GM18907 (cell line): ENCODE measurements around the gene HIVEP1.

Experiments used
- ATAC-seq: cut with Tn5 transposase; IDR thresholded peaks from one replicate; pipeline ENCODE4 v1.9.1; 2021; ENCODE audit warnings: mild to moderate bottlenecking, moderate library complexity; ENCODE audit not compliant: unreplicated experiment

The HIVEP1 gene

DNA sequence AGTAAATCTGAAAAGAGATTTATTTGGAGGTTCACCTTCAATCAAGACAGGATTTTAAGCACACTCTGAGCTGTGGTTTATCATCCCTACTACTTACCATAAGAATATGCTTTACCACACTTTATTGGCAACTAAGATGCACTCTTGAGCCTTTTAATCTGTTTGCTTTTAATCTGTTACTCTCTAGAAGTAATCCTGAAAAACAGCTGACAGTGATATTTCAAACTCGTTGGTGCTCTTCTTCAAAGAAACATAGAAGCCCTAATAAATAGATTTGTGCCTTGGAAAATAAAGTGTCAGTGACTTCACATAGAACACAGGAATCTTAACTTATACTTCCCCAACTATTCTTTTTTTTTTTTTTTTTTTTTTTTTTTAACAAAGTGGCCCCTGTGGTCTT lies 102.9 kb downstream of the HIVEP1 start:
- no peak for ATAC-seq

DNA sequence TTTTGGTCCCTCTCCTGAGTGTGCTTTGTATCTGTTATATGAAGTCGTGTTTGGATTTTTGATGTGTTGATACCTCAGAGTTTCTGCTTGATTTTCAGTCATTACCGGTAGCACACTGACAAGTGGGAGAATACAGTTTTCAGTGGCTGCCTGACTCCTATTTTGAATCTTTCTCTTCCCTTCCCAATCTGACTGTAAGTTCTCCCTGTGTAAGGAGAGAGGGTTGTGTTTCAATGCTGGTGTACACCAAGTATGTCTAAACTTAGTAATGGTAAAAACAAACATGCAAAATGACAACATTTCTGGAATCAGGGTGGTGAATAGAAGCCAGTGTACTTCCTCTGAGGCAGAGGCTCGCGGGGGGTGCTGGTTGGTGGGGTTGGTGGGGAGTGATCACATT lies 103.4 kb downstream of the HIVEP1 start:
- no peak for ATAC-seq

DNA sequence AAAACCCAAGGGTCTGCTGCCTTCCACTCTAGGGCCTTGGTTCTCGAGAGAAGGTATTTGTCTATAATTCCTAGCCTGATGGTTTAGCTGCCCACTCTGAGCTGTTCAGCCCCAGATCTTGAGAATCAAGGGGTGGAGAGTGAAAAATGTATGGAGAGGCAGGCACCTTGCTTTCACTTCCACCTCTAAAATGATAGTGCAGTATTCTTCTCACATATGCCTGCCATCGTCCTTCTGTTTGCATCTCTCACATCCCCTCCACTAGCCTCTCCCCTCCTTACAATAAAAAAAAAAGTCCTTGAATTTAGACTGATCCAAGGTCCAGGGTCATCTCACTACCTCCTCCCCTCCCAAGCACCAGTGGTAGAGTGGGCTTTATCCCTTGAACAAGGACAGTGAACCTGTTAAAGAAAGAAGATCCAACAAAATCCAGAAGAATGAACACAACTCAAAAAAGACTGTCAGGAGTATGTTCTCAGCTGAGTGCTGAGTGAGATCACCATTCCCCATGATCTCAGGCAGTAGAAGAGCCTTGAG lies 104.2 kb downstream of the HIVEP1 start:
- no peak for ATAC-seq

DNA sequence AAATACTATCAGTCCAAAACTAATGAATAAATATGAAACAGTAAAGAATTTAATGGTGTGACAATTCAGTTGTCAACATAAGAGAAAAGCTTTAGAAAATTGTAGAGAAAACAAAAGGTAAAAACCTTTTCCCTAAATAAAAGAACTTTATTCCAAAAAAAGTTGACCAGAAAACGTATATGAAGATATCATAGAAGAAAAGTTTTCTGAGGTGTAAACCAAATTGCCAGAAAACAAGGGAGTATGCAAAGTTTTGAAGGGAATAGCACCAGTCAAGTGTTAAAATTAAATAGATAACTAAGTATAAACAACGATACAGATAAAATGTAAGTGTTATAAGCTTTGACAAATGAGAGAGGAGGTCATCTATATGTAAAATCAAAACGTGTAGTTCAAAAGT lies 104.9 kb downstream of the HIVEP1 start:
- ATAC-seq: no peak

DNA sequence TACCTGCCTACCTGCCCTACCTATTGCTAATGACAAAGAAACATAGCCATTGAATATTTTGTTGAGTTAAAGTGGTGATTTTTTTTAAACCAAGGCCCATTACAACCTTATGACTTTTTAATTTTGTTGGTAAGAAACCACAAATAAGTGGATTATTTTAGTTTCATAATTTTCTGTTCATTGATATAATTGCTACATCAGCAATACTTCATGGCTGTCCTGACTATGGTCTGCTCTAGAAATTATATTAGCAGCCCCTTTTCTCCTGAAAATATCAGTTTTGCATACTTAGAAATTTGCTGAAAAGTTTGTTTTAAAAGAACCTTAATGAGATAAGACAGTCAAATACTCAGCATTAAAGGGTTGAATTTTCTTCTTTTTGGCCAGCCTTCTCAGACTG lies 106.5 kb downstream of the HIVEP1 start:
- ATAC-seq: no peak

DNA sequence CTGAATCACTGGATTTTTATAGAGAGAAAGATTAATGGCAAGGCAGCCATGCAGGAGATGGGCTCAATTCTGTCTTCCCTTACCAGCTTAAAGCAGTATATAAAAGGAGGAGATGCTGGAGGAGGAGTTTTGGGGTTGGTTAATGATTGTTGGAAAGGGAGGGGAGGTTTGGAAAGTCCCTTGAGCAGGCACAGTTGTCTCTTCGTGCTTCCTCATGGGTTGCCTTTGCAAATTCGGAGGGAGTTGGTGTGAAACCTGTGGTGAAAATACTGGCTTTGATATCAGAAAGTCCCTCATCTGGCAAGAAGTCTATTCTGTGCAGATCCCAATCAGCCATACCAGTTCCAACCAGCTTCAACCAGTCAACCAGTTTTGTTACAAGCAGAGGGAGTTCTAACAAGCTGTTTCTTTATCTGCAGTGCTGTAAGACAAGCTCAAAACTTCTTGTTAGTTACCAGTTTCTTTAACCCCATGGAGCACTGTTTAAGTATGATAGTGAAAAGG lies 107.0 kb downstream of the HIVEP1 start:
- peak; percentile 86 for ATAC-seq

DNA sequence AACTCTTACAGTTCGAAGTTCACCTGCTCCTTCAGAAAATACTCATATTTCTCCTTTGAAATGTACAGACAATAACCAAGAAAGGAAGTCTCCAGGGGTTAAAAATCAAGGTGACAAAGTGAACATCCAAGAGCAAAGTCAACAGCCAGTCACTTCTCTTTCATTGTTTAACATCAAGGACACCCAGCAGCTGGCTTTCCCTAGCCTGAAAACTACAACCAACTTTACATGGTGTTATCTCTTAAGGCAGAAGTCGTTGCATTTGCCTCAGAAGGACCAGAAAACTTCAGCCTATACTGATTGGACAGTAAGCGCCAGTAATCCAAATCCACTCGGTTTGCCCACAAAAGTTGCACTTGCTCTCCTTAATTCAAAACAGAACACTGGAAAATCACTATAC lies 113.3 kb downstream of the HIVEP1 start:
- no peak for ATAC-seq

DNA sequence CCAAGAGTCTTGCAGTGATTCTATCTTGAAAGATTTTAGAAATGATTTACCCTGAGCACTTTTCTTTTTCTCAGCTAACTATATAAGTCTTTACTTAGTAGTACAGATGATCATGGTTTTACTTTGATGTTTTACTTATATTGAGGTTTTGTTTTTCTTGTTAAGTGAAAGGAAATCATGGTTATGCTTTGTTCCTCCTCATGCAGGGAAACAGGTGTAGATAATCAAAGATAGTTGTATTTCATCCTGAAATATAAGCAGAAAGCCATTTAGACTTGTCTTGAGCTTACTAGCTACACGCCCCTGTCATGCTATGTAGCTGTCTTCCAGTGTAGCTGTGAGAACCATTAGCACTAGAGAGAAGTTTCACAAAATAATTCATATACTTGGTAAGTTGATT lies 113.9 kb downstream of the HIVEP1 start:
- ATAC-seq: no peak

DNA sequence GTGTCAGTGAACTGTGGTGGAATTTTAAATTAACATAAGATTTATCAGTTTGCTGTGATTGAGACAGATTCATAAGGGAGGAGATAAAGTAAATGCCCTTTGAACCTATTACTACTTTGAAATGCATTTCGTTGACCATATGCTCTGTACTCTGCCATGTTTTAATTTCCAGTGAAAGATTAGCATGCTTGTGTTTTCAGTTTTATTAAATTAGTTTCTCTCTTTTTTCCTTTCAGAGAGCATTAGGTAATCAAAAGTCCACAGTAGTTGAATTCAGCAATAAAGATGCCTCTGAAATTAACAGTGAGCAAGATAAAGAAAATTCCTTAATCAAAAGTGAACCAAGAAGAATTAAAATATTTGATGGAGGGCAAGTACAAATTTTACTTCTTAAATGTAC lies 117.4 kb downstream of the HIVEP1 start:
- ATAC-seq: no peak

DNA sequence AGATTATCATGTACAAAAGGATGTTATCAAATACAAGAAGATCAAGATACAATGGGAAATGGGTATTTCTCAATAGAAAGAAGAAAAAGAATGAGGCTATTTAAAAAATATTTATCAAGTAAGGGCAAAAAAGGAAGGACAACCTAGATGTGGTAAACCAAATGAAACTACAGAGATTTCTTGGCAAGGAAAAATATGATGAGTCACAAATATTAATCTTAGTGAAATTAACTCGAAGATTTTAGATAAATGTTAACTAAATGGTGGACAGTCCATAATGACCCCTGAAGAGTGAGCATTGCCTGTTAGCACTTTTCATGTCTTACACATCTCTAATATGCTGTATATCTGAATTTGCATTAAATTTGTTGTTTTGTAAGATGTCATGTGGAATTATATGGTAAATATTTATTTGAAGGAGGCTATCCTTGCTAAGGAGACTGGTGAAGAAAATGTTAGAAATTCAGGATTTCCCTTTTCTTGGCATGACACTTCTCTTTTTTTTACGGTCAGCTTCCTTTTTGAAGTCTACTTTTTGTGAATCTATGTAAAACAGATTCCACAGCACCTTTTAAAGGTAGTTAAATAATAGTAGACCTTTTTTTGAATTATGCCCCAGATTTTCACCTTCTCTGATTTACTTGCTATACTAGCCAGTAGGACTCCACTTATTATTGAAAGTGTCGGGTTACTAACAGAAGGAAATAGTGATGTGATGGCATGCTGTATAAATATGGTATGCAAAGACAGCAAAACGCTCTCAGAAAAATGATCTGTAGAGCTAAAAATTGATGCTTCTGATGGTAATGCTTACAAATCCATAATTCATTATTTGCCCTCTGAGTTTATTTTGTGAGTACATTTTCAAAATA lies 120.5 kb downstream of the HIVEP1 start:
- ATAC-seq: no peak

DNA sequence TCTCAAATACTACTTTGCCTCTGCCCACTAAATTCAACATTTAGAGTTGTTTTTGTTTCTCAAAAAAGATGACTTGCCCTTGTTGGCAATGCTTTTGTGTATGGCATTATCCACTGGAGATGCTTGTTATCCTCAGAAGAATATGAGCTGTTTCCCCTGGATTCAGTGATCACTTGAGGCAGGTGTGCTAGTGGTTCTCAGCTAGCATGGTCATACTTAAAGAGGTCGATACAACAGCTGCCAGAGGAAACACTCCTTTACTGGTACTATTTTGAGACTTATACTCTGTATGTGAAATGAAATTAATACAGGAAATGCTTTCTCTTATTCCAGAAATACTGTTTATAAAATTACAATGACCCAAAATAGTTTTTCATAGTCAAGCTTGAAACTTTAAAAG lies 122.5 kb downstream of the HIVEP1 start:
- ATAC-seq: no peak

DNA sequence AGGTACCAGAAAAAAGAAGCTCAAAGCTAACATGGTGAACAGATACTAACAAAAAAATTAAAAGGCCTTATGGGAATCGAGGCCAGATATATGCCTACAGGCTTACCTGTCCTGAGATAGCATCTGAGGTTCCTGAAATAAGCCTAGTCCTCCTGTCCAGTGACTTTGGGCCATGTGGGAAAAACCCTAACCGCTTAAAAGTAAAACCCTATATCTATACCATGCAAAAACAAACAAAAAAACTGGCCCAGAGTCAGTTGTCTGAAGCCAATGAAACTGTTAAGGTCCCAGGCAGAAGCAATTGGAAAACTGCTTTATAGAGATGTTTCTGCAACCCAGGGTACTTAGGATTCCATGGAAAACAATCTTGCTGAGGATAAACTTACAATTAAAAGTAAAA lies 122.9 kb downstream of the HIVEP1 start:
- no peak for ATAC-seq

DNA sequence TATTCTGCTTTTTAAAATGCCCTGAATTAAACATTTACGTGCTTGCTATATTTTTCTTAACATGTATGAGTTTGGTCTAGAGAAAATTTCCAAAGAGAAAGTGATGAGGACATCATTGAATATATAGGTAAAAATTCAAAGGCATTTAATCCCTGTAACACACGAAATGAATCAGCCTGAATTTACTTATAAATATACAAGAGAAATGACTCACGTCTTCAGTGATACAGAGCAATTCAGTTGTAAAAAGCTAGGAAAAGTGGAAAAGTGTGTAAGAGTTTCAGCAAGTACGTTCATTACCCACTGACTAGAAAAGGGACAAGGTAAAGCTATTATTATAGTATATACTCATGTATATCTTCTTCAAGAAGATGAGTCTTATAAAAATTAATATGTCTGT lies 124.8 kb downstream of the HIVEP1 start:
- ATAC-seq: no peak

DNA sequence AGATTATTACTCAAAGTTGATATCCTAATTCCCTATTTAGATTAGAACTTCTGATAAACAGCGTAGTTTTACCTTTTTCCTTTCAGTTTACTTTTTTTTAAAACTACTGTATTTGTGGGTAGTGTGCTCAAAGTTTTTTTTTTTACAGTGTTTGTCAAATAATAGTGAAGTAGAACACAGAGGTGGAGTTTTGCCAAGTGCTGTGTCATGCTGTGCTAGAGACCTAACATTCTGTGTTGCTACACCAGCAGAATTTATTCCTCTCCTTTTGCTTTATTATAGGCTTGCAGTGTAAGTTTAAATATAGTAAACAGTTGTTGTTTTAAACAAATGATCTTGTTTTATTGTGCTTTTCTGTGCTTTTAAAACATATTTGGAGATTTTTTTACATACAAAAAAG lies 125.4 kb downstream of the HIVEP1 start:
- ATAC-seq: no peak

DNA sequence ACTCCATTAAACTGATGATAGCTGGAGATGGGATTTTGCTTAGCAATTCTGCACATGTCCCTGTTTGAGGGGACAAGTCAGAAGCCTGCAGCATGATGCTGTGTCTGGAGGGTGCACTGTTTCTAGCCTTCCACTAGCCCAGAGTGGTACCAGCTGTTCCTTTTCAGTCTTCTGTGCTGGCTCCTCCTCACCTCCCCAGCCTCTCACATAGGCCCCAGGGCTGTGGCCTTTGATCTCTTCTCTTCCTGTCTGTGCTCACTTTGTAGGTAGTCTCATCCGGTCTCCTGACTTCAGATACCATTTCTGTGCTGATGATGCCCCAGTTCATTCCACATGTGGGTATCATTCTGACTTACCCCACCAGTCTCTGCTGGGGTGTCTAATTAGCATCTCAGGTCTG lies 126.3 kb downstream of the HIVEP1 start:
- no peak for ATAC-seq

DNA sequence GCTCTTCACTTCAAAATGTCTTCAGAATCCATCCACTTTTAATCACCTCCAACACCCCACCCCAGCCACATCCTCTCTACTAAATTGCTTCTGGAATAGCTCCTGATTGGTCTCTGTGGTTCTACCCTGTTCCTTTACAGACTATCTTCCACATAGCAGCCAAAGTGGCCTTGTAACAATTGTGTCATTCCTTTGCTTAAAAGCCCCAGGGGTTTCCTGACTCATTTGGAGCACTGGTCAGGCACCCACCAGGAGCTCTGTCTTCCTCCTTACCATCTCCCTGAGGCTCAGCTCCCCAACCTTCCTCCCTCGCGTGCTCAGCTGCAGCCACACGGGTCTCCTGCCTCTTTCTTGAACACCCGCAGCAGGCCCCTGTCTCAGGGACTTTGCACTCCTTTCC lies 126.8 kb downstream of the HIVEP1 start:
- ATAC-seq: no peak

DNA sequence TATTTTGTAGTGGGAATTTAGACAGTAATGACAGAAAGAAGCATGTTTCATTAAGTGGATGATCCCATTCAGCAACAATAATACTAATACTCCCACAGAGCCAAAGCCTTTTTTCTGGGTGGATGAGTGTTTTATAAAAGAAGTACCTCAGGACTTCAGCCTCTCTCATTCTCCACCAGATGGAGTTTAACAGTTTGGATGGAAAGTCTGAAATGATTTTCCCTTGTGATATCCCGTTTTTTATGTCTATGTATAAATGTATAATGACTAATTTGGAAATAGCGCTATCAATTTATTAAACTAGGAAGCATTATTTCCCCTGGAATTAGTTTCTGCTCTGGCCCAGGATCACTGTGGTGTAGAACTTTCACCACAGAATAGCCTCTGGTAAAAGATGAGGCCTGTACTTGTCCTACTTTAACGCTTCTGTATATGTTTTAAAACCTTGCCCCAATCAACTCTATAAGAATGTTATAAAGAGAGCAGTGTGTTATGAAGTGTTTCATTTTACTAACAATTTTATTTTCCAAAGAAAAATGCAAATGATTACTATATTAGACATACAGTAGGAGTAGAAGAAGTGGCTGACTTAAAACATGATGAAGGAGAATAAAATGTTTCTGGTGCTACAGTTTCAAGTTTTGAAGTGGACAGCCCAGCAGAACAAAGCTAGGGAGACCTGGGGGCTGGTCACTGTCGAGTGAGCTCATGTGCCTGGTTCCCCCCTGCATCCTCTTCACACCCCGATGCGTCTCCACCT lies 135.6 kb downstream of the HIVEP1 start:
- ATAC-seq: no peak

DNA sequence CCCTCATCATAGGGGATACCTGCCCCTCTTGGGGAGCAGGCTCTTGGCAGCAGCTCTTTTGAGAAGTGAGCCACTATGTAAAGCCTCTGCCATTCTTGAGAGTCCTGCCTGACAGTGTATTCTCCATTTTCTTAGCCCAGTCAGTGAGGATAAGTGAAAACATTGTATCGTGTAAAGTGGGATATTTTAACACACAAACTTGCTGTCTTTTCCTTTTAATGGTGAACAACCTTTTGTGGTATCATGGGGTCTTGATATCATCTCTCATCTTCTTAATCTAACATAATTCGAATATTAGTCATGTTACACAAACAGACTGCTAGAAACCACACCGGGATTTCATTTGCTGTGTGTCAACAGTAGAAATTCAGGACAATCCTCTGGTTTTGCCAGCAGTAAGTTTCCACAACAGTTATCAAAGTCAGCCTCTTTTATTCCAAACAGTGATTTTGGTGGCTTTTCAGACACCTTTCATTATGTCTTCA lies 136.2 kb downstream of the HIVEP1 start:
- ATAC-seq: no peak

DNA sequence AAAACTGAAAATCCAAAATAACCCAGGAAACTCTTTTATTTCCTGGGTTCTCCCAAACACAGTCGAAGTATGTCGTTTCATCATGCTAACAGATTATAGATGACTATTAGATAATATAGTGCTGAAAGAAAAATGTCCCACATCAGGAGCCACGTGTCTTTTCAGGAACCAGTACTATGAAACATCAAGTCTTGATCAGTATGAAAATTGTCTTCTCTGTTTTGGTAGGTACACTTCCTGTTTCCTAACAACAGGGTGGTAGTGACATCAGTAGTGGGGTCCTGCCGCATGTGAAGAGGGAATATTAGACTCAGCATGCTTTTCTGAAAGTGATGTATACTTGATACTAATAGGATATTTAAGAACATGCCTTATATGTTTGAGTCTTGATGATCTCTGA lies 136.7 kb downstream of the HIVEP1 start:
- ATAC-seq: no peak

DNA sequence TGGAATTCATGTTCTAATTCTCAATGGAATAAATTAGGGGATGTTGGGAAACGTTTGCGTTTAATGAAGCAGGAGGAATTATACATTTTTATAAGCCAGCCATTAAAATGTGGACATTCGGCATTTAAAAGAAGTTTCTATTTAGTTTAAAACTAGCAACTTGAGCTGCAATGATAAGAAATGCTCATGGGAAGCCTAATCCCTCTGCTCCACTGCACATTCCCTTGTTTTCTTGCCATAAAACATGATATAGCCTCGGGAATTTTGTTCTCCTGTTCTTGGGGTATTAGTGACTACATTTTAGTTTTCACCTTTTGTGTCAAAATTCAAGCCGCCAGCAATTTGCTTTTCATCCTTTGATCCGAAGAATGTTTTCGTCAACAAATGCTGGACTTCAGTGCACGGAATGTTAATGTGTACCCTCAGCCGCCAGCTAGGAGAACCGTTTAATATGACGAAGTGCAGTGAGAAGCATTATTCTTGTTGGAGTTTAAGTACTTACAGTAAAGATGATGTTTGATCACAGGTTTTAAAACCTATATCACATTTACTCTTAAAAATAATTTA lies 137.9 kb downstream of the HIVEP1 start:
- ATAC-seq: no peak

DNA sequence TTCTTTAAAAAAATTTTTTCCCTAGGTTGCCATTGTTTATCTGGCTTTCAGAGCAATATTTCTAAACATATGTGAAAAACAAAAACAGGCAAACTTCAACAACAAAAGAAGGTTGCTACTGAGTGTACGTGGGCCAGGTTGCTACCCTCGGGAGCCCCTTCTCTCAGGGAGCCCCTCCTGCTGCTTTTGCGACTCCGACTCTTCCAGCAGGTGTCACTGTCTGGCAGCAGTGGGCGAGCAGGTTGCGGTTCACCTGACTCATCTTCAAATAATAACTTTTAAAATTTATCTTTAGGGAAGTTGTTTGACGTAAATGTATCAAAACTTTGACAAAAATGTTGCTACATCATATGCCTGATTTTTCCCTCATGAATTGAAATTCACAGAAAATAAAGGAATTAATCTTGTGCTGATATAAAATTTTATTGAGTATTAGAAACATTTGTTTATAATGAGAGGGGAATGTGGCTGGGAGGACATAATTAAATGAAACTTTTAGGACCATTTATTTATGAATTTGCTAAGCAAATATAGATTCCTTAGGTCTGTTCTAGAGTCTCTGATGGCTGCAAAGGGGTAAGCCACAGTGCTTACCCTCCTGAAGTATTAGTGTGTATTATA lies 138.8 kb downstream of the HIVEP1 start:
- ATAC-seq: no peak
